RWPE2 (cell line): Measurements from ENCODE around the gene SMIM41.
A peak's percentile ranks its signal among the peaks of the same experiment; 100 is the strongest.

Source experiments
- ATAC-seq: fragments of 200-7000 bp; cut with Tn5 transposase; 3 replicates; pipeline ENCODE4 v1.9.1; 2021; ENCODE audit warnings: low read depth
- DNase-seq: peaks from one replicate; pipeline ENCODE4 v3.0.0-alpha.2; 2020; ENCODE audit warnings: low spot score
- H3K27ac ChIP-seq: fragments of 450-650 bp; 2 replicates; pipeline ENCODE4 v1.5.1; 2017; ENCODE audit warnings: mild to moderate bottlenecking; ENCODE audit not compliant: poor library complexity, severe bottlenecking
- H3K27me3 ChIP-seq: fragments of 250-450 bp; sonication (Bioruptor Pico); 2 replicates; pipeline ENCODE4 v1.5.1; 2021; ENCODE audit warnings: mild to moderate bottlenecking, moderate library complexity; ENCODE audit not compliant: insufficient read depth, poor library complexity, severe bottlenecking
- H3K36me3 ChIP-seq: fragments of 250-450 bp; sonication (Bioruptor Pico); 2 replicates; pipeline ENCODE4 v1.5.1; 2020; ENCODE audit warnings: low read depth, mild to moderate bottlenecking, moderate library complexity
- H3K4me1 ChIP-seq: fragments of 250-450 bp; sonication (Bioruptor Pico); 2 replicates; pipeline ENCODE4 v1.5.1; 2021; ENCODE audit warnings: mild to moderate bottlenecking, moderate library complexity; ENCODE audit not compliant: insufficient read depth, poor library complexity, severe bottlenecking
- H3K4me3 ChIP-seq: fragments of 250-450 bp; sonication (Bioruptor Pico); 2 replicates; pipeline ENCODE4 v1.5.1; 2021; ENCODE audit warnings: mild to moderate bottlenecking, moderate library complexity; ENCODE audit not compliant: severe bottlenecking
- H3K9me3 ChIP-seq: fragments of 250-450 bp; sonication (Bioruptor Pico); 2 replicates; pipeline ENCODE4 v1.5.1; 2021; ENCODE audit warnings: mild to moderate bottlenecking, moderate library complexity; ENCODE audit not compliant: severe bottlenecking
- CTCF ChIP-seq: fragments of 450-650 bp; IDR thresholded peaks from one replicate; pipeline ENCODE4 v1.5.1; 2017; ENCODE audit warnings: mild to moderate bottlenecking, moderate library complexity; ENCODE audit not compliant: poor library complexity, severe bottlenecking

The SMIM41 gene

GRCh38 chr12:52035190-52035589, 44.3 kb upstream of the SMIM41 start:
- no peak overlapping the region for H3K4me3 ChIP-seq
- H3K27ac ChIP-seq = no peak overlapping the region
- no peaks in the 10 kb centered on the region for H3K9me3 ChIP-seq
- H3K27me3 ChIP-seq = no peaks in the 10 kb centered on the region
- H3K4me1 ChIP-seq = peaks cover 6% of the 10 kb centered on the region
- DNase-seq (no peak), ATAC-seq (no peak)
- TF ChIP-seq CTCF = no peak
- H3K36me3 ChIP-seq = no peaks in the 10 kb centered on the region

- Histone ChIP-seq H3K4me1 (peaks cover 6% of the 10 kb centered on the region), H3K27me3 (no peaks in the 10 kb centered on the region), H3K36me3 (no peaks in the 10 kb centered on the region), H3K27ac (no peak overlapping the region), H3K9me3 (no peaks in the 10 kb centered on the region), H3K4me3 (no peak overlapping the region)
- DNase-seq (no peak), ATAC-seq (no peak)
- no peak for TF ChIP-seq CTCF
Measured at GRCh38 chr12:52035926-52036325, 43.6 kb upstream of the SMIM41 start.

GRCh38 chr12:52036587-52037171, 42.8 kb upstream of the SMIM41 start:
- ATAC-seq = peak; percentile 37
- DNase-seq = no peak
- no peak overlapping the region for H3K27ac ChIP-seq

GRCh38 chr12:52037248-52037861, 42.1 kb upstream of the SMIM41 start:
- no peak for ATAC-seq
- Histone ChIP-seq H3K4me1 (peaks cover 3% of the 10 kb centered on the region), H3K27me3 (no peaks in the 10 kb centered on the region), H3K4me3 (peak overlapping the region; percentile 50), H3K36me3 (no peaks in the 10 kb centered on the region), H3K27ac (no peak overlapping the region), H3K9me3 (no peaks in the 10 kb centered on the region)
- no peak for TF ChIP-seq CTCF
- DNase-seq = no peak

More at GRCh38 chr12:52036587-52037171, 42.8 kb upstream of the SMIM41 start:
- Histone ChIP-seq H3K4me3 (peak overlapping the region; percentile 50), H3K27me3 (no peaks in the 10 kb centered on the region), H3K4me1 (peaks cover 6% of the 10 kb centered on the region), H3K36me3 (no peaks in the 10 kb centered on the region), H3K9me3 (no peaks in the 10 kb centered on the region)
- no peak for TF ChIP-seq CTCF

GRCh38 chr12:52038447-52038846, 41.1 kb upstream of the SMIM41 start:
- H3K36me3 ChIP-seq = no peaks in the 10 kb centered on the region
- H3K27ac ChIP-seq = no peak overlapping the region
- H3K4me1 ChIP-seq = no peaks in the 10 kb centered on the region
- ATAC-seq = no peak
- no peaks in the 10 kb centered on the region for H3K9me3 ChIP-seq
- DNase-seq = no peak
- no peak overlapping the region for H3K4me3 ChIP-seq
- no peaks in the 10 kb centered on the region for H3K27me3 ChIP-seq
- TF ChIP-seq CTCF = no peak
